ENCODE measurements around the gene DDIT3. TPM values are rescaled to one million over a fixed set of nuclear protein-coding genes. Genes with fewer than 3 reads are reported as not detected.

The DDIT3 gene
- total RNA-seq, 1 experiment from 2014 or later, result 61.9 TPM

GRCh38 chr12:57491393-57492280 lies 28.7 kb downstream of the DDIT3 start:
- H3K27me3 ChIP-seq (replicated peaks; ENCODE audit: insufficient read depth, low read depth, low read length, poor library complexity), result no peaks in the 10 kb centered on the region
- H3K4me1 ChIP-seq (ENCODE audit: insufficient read depth, low read length, poor library complexity, severe bottlenecking), result peaks cover 9% of the 10 kb centered on the region
- BruUV-seq (replicated peaks), result no TSS peak
- peak; percentile 52 for DNase-seq (ENCODE audit: low spot score)
- H3K9me3 ChIP-seq (ENCODE audit: low read depth, low read length, poor library complexity, severe bottlenecking), result no peaks in the 10 kb centered on the region
- intact Hi-C loops (cut with micrococcal nuclease; ENCODE audit: unreplicated experiment), result no loop called here
- H3K36me3 ChIP-seq (ENCODE audit: insufficient read depth, low read length, poor library complexity, severe bottlenecking), result peaks cover 52% of the 10 kb centered on the region
- CTCF ChIA-PET, result no interaction called here
- no peak overlapping the region for H3K4me3 ChIP-seq (ENCODE audit: low read depth, low read length, poor library complexity, severe bottlenecking)
- TF ChIP-seq CTCF (conservative IDR thresholded peaks at IDR 0.05; ENCODE audit: low read depth, low read length) (peak; percentile 42; the same call in 1 of the 2 replicates), EZH2 (IDR thresholded peaks at IDR 0.05; ENCODE audit: borderline replicate concordance, low read depth, low read length, poor library complexity, severe bottlenecking) (no peak)
- POLR2A ChIA-PET (ENCODE audit: low non-redundant PET), result interaction anchor here (0.7 kb wide), 1 partner anchor 11 kb away, joined by 4 read pairs; no protein-coding TSS in a partner anchor
- H3K27ac ChIP-seq (ENCODE audit: low read depth, low read length, poor library complexity, severe bottlenecking), result no peak overlapping the region

- no peak overlapping the region for H3K4me3 ChIP-seq (ENCODE audit: low read depth, low read length, poor library complexity, severe bottlenecking)
- intact Hi-C loops (cut with micrococcal nuclease; ENCODE audit: unreplicated experiment), result no loop called here
- ChIA-PET POLR2A (ENCODE audit: low non-redundant PET) (no interaction called here), CTCF (no interaction called here)
- DNase-seq (ENCODE audit: low spot score), result no peak
- TF ChIP-seq EZH2 (IDR thresholded peaks at IDR 0.05; ENCODE audit: borderline replicate concordance, low read depth, low read length, poor library complexity, severe bottlenecking) (no peak), CTCF (conservative IDR thresholded peaks at IDR 0.05; ENCODE audit: low read depth, low read length) (no peak)
- H3K36me3 ChIP-seq (ENCODE audit: insufficient read depth, low read length, poor library complexity, severe bottlenecking), result peaks cover 49% of the 10 kb centered on the region
- no peaks in the 10 kb centered on the region for H3K27me3 ChIP-seq (replicated peaks; ENCODE audit: insufficient read depth, low read depth, low read length, poor library complexity)
- H3K9me3 ChIP-seq (ENCODE audit: low read depth, low read length, poor library complexity, severe bottlenecking), result no peaks in the 10 kb centered on the region
- no TSS peak for BruUV-seq (replicated peaks)
- peaks cover 9% of the 10 kb centered on the region for H3K4me1 ChIP-seq (ENCODE audit: insufficient read depth, low read length, poor library complexity, severe bottlenecking)
- no peak overlapping the region for H3K27ac ChIP-seq (ENCODE audit: low read depth, low read length, poor library complexity, severe bottlenecking)
Measured at GRCh38 chr12:57490126-57490525, 30.2 kb downstream of the DDIT3 start.

- ChIA-PET CTCF (no interaction called here), POLR2A (ENCODE audit: low non-redundant PET) (no interaction called here)
- TF ChIP-seq CTCF (conservative IDR thresholded peaks at IDR 0.05; ENCODE audit: low read depth, low read length) (no peak), EZH2 (IDR thresholded peaks at IDR 0.05; ENCODE audit: borderline replicate concordance, low read depth, low read length, poor library complexity, severe bottlenecking) (no peak)
- Histone ChIP-seq H3K4me3 (ENCODE audit: low read depth, low read length, poor library complexity, severe bottlenecking) (peak overlapping the region; percentile 84), H3K27me3 (replicated peaks; ENCODE audit: insufficient read depth, low read depth, low read length, poor library complexity) (no peaks in the 10 kb centered on the region), H3K27ac (ENCODE audit: low read depth, low read length, poor library complexity, severe bottlenecking) (peak overlapping the region; percentile 94), H3K36me3 (ENCODE audit: insufficient read depth, low read length, poor library complexity, severe bottlenecking) (peaks cover 45% of the 10 kb centered on the region), H3K9me3 (ENCODE audit: low read depth, low read length, poor library complexity, severe bottlenecking) (no peaks in the 10 kb centered on the region), H3K4me1 (ENCODE audit: insufficient read depth, low read length, poor library complexity, severe bottlenecking) (peaks cover 9% of the 10 kb centered on the region)
- intact Hi-C loops (cut with micrococcal nuclease; ENCODE audit: unreplicated experiment), result no loop called here
- BruUV-seq (replicated peaks), result no TSS peak
- no peak for DNase-seq (ENCODE audit: low spot score)
Measured at GRCh38 chr12:57489157-57489641, 31.1 kb downstream of the DDIT3 start.
